8988T (cell line): ENCODE measurements around the gene ATP13A2.
"Not testable (repeated sequence)": the region's sequence is repeated elsewhere in the genome, so short reads cannot be mapped to it uniquely, and the experiment has no call there.

ENCODE experiments used
- DNase-seq: peaks from one replicate; pipeline ENCODE4 v3.0.0; 2011

Gene ATP13A2

DNA sequence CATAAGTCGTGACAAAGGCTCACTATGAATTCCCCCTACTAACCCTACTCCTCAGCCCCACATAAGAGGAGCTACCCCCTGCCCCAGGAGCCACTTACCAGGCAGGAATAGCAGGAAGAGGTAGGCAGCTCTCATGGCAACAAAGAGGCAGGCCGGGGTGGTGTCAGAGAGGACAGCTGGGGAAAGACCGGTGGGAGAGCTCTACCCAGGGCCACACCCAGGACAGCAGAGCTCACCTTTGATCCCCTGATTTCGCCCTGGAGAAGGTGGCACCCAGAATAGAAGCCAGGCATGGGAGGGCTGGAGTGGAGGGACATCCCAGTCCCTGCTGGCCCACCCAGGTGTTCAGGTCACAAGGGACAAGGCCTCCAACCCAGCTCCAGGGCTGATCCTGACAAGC, 33.6 kb downstream of the ATP13A2 start:
- DNase-seq, result no peak

DNA sequence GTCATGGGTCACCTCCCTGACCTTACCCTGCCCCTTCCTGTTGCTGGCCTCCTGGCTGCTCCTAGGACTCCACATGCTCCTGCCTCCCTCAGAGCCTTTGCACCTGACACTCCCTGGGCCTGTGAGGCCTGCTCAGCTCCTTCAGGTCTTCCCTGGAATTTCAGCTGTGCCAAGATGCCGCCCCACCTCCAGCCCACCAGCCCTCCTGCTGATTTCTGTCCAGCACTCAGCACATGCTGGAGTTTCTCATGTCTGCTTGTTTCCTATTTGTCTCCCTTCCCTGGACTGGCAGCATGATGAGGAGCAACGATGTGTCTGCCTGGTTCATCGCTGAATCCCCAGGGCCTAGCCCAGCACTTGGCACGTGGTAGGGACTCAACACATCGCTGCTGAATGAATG, 34.4 kb downstream of the ATP13A2 start:
- peak; percentile 57 for DNase-seq

DNA sequence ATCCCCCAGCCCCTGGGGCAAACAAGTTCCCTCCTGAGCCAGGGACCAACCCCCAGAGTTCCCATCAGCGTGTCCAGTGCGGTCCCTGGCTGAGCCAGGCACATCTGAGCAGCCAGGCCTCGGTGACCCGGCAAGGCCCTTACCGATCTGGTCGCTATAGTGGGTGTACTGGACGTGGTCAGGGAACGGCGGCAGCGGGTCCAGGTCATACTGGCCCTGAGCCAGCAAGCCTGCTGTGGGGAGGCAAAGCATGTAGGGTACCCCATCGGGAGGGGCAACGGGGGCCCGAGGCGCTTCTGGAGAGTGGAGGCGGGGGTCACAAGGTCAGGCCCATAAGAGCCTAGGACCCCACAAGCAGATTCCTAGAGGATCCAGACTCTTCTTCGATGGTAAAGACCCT, 34.8 kb downstream of the ATP13A2 start:
- no peak for DNase-seq

DNA sequence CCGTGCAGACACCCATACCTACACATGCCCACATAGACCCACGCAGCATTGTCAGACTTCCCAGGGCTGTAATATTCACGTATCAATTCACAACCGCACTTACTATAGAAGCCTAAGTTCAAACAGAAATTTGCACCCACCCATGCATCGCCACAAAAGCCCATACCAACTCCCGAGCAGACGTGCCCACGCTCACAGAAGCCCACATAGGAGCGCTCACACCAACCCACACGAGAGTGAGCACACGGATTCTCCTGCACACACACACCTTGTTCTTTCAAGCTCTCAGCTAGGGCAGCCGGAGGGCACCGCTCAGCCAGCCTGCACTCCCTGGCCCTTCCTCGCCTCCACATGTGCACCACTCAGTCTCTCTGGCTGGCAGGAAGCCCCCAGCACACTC, 35.9 kb downstream of the ATP13A2 start:
- DNase-seq, result no peak

DNA sequence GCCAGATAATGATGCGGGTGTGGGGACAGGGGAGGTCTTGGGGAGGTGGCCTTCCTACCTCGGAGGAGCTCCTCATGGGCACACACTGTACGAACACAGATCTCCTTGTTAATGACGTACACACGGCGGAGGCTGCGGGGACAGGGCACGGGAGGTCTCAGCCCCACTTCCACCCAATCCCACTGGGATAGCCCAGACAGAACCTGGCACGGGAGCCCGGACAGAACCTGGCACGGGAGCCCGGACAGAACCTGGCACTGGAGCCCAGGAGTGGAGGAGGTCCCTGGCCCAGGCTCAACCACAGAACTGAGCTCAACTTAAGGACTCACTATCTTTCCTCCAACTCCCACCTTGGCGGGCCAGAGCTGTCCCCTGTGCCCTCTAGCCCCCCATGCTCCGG, 36.5 kb downstream of the ATP13A2 start:
- DNase-seq, result no peak

- DNase-seq, result no peak
Measured at GRCh38 chr1:16973215-16973614, 38.5 kb downstream of the ATP13A2 start.

- no peak for DNase-seq
Measured at GRCh38 chr1:16972189-16972895, 39.4 kb downstream of the ATP13A2 start.

GRCh38 chr1:16971341-16972188, 40.2 kb downstream of the ATP13A2 start:
- no peak for DNase-seq

DNA sequence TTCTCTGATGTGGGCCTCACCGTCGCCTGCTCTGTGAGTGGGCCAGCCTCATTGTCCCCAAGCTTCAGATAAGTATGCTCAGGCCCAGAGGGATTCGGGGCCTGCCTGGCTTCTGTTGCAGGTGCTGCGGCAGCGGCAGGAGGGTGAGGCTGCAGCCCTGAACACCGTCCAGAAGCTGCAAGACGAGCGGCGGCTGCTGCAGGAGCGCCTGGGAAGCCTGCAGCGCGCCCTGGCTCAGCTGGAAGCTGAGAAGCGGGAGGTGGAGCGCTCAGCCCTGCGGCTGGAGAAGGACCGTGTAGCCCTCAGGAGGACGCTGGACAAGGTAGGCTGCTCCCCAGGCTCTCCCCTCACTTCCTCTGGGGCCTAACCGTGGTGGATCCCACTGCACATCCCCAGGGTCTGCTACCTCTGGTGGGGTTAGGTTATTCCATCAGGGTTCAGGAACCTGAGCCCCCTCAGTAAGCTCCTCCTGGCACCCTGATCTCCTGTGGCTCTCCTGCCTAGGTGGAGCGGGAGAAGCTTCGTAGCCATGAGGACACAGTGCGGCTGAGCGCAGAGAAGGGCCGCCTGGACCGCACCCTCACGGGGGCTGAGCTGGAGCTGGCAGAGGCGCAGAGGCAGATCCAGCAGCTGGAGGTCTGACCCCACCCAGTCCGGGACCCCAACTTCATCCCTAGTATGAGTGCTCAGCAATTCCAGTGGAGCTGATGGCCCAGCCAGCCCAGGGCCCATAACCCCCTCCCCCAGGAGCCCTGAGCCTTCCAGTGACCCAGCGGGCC, 41.4 kb downstream of the ATP13A2 start:
- DNase-seq, result no peak

DNA sequence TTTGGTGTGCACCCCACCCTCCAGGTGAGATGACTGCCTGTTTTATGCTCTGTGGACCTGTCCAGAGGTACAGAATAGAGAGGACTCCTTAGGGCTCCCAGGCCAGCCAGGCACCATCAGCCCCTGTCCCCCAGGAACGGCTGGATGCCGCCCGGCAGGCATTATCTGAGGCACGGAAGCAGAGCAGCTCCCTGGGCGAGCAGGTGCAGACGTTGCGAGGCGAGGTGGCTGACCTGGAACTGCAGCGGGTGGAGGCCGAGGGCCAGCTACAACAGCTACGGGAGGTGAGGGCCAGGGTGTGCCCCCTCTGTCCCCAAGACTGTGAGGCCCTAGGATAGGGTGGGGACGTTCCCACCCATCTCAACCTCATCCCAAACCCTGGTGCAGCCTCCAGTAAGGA, 42.1 kb downstream of the ATP13A2 start:
- DNase-seq, result no peak

- no peak for DNase-seq
Measured at GRCh38 chr1:16969057-16969611, 42.6 kb downstream of the ATP13A2 start.

- no peak for DNase-seq
Measured at GRCh38 chr1:16968372-16968771, 43.4 kb downstream of the ATP13A2 start.

DNA sequence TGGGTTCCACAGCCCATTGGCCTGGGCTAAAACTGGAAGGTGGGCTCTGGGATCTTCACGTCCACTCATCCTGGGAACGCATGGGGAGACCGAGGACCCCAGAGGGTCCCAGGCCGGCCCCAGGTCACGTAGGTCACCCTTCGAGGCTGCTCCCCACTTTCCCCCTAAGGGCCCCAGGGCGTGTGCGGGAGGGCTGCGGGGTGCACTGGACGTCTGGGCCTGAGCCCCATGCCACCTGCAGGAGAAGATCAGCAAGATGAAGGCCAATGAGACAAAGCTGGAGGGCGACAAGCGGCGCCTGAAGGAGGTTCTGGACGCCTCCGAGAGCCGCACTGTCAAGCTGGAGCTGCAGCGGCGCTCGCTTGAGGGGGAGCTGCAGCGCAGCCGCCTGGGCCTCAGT, 43.8 kb downstream of the ATP13A2 start:
- DNase-seq, result no peak

GRCh38 chr1:16967095-16967575, 44.6 kb downstream of the ATP13A2 start:
- no peak for DNase-seq

DNA sequence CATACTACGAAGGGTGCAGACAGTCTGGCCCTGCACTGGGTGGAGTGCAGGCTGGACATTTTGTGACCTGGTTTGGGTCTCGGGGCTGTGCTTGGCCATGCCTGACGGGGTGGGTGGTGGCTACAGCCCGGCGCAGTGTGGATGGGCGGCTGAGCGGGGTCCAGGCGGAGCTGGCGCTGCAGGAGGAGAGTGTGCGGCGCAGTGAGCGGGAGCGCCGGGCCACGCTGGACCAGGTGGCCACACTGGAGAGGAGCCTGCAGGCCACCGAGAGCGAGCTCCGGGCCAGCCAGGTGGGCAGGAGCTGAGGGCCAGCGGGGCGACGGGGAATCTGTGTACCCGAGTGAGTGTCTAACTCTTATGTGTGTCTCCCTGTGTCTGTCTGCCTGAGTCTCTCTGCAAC, 45.4 kb downstream of the ATP13A2 start:
- no peak for DNase-seq

DNA sequence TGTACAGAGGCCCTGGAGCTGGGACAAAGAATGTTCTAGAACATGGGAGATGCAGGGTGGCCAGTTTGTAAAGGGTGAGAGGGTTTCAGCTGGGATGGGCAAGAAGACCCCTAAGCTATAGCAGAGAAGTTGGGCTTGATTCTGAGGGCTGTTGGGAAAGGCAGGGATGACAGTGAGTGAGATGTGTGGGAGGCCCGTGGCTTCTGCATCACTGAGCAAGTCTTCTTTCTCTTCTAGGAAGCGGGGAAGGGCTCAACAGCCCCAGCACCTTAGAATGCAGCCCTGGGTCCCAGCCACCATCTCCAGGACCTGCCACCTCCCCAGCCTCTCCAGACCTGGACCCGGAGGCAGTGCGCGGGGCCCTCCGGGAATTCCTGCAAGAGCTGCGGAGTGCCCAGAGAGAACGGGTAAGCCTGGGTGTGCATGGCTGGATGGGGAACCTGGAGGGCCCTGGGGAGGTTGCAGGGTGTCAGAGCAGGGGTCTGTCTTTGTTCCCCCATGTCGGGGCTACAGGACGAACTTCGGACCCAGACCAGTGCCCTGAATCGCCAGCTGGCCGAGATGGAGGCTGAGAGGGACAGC, 46.2 kb downstream of the ATP13A2 start:
- no peak for DNase-seq

GRCh38 chr1:16964169-16964568, 47.6 kb downstream of the ATP13A2 start:
- not testable (repeated sequence) for DNase-seq

GRCh38 chr1:16961297-16962133, 50.2 kb downstream of the ATP13A2 start:
- DNase-seq, result no peak

- DNase-seq, result peak; percentile 71
Measured at GRCh38 chr1:16960560-16961296, 51.0 kb downstream of the ATP13A2 start.

DNA sequence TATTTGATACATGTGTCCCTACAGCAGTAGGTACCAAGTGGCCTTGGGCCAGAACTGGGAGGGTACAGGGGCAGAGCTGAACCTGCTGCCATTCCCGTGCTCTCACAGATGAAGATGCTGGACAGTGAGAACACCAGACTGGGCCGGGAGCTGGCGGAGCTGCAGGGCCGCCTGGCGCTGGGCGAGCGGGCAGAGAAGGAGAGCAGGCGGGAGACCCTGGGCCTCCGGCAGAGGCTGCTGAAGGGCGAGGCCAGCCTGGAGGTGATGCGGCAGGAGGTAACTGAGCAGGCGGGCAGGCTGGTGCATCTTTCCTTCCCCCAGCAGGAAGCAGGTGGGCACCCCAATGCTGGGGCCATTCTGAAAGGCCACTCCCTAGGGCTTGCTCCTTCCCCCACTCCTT, 53.3 kb downstream of the ATP13A2 start:
- DNase-seq, result no peak

- no peak for DNase-seq
Measured at GRCh38 chr1:16957731-16958130, 54.0 kb downstream of the ATP13A2 start.
